GM19324 (cell line): ENCODE data around the gene WDR18.

Source experiments
- ATAC-seq: cut with Tn5 transposase; IDR thresholded peaks from one replicate; pipeline ENCODE4 v1.9.1; 2021; ENCODE audit warnings: mild to moderate bottlenecking, moderate library complexity; ENCODE audit not compliant: unreplicated experiment, low FRiP score

The WDR18 gene

GRCh38 chr19:1038978-1039645 is 55.0 kb downstream of the WDR18 start:
- no peak for ATAC-seq

- ATAC-seq: peak; percentile 74
These were observed 55.7 kb downstream of the WDR18 start, which contains the start of gene ABCA7 for GRCh38 chr19:1039646-1040475. ABCA7 (plus strand) TSS chr19:1040107; CDS start chr19:1041362, 1,255 bp downstream.

GRCh38 chr19:1040476-1041271 is 56.5 kb downstream of the WDR18 start:
- peak; percentile 35 for ATAC-seq

- ATAC-seq: no peak
These were observed 57.2 kb downstream of the WDR18 start for GRCh38 chr19:1041272-1041834.

GRCh38 chr19:1041835-1042685 is 57.9 kb downstream of the WDR18 start:
- no peak for ATAC-seq

- no peak for ATAC-seq
These were observed 58.8 kb downstream of the WDR18 start for GRCh38 chr19:1042689-1043511.
